GM21381 (cell line): ENCODE data around the gene AIRE.
"Not testable (repeated sequence)": the region's sequence is repeated elsewhere in the genome, so short reads cannot be mapped to it uniquely, and the experiment has no call there.

ENCODE experiments used
- ATAC-seq: cut with Tn5 transposase; IDR thresholded peaks from one replicate; pipeline ENCODE4 v1.9.1; 2021; ENCODE audit warnings: mild to moderate bottlenecking, moderate library complexity; ENCODE audit not compliant: unreplicated experiment

Gene AIRE

DNA sequence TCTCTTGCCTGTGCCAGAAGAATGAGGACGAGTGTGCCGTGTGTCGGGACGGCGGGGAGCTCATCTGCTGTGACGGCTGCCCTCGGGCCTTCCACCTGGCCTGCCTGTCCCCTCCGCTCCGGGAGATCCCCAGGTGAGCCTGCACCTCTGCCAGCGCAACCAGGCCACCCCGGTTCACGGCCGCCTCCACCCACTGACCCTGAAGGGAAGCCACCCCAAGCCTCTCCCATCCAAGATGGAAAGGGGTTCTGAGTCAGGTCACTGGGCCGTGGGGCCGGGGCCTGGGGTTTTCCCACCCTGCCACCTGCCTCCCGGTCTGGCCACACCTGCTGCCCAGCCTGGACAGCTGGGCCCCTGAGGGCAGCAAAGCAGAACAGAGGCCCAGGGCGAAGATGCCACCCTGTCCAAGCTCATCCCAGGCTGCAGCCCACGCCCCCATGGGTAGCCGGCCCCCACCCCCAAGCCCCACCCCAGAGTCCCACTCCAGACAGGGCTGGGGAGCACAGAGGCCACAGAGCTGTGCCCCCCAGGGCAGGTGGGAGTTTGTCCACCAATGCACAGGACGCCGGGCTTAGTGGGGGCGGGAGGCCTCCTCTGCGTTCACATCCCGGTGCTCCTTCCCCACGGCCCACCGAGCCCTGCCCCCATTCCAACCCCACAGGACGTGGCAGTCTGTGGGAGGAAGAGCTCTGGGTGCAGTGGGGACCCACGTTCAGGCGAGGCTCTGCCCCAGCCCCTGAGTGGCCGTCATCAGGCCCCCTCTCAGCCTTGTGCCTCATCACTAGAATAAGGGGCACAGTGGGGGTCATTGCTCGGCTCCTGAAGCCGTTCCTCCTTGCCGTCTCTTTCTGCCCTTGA is 5.6 kb downstream of the AIRE start:
- no peak for ATAC-seq

DNA sequence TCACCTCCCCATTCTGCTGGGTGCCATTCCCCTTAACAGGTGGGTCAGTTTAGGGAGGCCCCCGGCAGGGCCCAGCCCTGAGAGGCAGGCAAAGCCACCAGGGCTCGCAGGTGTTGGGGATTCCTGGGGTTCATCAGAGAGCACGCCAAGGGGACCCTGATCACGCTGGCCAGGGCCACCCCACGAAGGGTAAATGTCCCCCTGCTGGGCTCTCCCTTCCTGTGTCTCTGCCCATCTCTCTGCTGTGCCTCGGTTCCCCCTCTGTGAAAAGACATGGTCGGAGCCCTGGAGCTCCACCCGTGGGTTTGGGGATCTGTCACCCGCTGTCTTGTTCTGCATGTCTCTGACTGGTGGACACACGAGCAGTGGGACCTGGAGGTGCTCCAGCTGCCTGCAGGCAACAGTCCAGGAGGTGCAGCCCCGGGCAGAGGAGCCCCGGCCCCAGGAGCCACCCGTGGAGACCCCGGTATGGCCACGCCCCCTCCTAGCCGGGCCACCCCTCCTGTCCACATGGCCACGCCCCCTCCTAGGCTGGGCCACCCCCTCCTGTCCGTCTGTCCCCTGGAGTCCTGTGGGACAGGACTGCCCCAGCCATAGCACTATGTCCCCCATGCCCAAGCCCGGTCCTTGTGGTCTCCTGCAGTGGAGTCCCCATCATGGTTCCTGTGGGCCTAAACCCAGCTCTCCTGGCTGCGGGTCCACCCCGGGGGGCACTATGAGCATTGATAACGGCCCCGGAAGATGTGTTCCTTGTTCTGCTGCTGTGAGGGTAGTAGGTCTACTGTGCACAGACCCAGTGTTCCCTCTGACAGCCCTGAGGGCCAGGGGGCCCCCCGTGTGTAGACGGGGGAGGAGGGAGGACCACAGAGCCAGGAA is 6.5 kb downstream of the AIRE start:
- no peak for ATAC-seq

DNA sequence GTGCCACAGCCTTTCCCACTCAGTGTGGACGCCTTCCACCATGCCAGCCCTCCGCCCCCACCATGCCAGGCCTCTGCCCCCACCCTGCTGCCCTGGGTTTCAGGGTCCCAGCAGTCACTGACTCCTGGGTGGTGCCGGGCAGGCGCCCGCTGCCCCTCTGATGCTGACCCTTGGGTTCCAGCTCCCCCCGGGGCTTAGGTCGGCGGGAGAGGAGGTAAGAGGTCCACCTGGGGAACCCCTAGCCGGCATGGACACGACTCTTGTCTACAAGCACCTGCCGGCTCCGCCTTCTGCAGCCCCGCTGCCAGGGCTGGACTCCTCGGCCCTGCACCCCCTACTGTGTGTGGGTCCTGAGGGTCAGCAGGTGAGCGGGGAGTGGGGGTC is 7.1 kb downstream of the AIRE start:
- no peak for ATAC-seq

DNA sequence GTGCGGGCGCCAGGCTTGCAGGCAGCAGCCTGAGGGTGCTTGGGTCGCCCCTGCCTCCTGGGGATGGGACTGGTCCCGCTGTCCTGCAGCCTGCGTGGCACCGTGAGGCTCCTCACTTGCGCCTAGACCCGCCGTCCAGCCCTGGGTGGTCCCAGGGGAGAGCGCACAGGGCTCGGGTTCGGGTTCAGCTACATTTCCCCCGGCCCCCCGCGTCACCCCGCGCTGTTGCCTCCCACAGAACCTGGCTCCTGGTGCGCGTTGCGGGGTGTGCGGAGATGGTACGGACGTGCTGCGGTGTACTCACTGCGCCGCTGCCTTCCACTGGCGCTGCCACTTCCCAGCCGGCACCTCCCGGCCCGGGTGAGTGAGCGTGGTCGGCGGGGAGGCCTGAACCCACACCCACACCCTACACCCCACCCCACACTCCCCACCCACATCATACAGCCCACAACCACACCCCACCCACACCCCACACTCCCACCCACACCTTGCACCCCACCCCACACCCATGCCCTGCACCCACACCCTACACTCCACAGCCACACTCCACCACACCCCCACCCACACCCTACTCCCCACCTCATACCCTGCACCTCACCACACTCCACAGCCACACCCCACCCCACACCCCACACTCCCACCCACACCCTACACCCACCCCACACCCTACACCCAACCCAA is 8.0 kb downstream of the AIRE start:
- ATAC-seq, result no peak

DNA sequence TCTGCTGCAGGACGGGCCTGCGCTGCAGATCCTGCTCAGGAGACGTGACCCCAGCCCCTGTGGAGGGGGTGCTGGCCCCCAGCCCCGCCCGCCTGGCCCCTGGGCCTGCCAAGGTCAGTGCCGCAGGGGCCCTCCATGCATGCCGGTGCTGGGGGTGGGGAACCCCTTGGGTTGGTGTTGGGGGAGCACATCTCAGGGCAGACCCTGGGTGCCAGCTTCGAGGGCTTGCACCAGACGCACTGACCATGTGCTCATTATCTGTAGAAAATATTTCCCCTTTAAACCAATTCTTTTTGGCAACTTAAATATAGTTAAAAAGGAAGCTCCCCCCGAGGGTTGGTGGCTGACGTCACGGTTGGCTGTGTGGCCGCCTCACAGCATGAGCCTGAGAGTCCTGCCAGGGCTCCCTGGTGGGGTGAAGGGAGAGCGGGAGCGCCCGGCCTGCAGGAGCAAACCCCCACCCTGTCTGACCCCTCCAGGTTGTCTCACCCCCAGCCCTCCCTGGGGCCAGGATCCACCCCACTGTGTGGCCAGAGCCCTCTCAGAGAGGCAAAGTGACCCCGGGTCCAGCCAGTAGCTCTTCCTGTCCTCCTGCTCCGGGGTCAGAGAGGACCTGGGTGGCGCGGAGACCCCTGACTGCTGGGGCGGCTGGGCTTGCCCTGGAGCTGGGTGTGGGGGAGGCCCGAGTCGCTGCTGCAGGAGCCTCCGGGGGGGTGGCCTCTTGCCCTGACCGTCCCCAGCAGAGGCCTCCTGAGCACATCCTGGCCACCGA is 8.9 kb downstream of the AIRE start:
- ATAC-seq, result no peak

DNA sequence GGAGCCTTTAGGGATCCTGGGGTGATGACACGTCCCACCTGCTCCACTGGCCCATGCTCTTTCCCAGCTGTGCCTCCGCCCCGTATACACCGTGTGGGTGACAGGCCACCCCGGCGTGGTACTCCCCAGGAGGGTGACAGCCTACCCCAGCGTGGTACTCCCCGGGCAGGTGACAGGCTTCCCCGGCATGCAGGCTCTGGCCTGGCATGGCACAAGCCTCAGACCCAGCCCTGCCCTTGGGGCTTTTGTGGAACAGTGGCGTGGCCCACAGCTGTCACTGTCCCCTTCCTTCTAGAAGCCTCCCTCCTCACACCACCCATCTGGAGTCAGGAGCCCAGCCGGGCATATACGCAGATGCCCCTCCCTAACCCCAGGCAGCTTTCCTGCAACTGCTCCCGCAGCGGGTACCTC is 9.5 kb downstream of the AIRE start:
- no peak for ATAC-seq

DNA sequence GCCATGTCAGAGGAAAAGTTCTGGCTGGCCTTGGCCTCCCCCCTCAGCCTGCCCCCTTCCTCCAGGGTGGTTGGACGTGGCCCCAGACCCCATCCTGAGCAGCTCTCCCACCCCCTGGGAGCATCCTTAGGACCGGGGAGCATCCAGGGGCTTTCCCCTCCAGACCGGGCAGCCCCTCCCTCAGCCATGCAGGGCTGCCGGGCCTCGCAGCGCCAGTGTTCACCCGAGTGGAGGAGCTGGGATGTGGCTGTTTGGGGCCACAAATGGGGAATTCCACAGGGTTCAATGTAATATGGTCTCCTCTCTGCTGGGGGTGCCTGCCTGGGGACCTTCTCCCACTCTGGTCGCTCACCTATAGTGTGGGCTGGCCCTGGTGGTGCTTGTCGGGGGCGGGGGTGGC is 10.0 kb downstream of the AIRE start:
- no peak for ATAC-seq

DNA sequence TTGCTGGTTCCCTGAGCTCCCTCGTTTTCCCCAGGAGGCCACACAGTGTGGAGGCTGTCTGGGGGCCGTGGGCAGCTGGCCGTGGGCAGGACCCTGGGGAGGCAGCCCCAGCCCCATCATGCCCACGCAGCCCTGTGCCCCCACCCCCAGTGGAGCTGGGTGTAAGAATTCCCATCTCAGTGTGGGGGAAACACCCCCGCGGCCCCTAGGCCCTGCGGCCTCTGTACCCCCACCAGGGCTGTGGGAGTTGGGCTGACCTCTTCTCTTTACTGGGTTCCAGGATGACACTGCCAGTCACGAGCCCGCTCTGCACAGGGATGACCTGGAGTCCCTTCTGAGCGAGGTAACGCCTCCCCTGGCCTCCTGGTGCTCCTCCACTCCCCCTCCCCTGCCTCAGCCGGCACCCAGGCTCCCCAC is 10.4 kb downstream of the AIRE start:
- no peak for ATAC-seq

DNA sequence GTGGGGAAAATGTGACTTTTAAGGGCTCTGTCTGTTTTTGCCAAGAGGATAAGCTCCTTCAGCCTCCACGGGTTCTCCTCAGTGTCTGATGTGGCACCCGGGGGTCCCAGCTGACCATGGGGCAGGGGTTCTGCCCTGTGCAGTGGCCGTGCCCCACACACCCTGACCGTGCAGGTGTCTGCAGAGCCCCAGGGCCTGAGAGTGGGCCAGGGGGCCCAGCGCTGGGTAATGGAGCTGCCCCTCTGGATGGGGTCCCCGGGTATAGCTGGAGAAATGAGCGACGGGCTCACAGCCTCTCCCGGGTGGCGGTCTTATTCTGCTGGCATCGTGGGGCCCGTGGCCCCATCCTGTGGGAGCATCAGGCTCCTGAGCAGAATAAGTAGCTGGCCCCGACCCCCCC is 11.2 kb downstream of the AIRE start:
- no peak for ATAC-seq

DNA sequence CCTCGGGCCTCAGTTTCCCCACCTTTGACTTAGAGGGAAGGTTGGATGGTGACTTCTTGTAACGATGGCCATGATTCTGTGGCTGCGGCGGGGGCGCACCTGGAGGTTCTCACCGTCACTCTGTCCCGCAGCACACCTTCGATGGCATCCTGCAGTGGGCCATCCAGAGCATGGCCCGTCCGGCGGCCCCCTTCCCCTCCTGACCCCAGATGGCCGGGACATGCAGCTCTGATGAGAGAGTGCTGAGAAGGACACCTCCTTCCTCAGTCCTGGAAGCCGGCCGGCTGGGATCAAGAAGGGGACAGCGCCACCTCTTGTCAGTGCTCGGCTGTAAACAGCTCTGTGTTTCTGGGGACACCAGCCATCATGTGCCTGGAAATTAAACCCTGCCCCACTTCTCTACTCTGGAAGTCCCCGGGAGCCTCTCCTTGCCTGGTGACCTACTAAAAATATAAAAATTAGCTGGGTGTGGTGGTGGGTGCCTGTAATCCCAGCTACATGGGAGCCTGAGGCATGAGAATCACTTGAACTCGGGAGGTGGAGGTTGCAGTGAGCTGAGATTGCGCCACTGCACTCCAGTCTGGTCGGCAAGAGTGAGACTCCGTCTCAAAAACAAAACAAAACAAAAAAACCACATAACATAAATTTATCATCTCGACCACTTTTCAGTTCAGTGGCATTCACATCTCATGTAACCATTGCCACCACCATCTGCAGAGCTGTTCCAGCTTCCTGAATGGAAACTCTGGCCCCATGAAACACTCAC is 12.0 kb downstream of the AIRE start:
- ATAC-seq, result no peak

DNA sequence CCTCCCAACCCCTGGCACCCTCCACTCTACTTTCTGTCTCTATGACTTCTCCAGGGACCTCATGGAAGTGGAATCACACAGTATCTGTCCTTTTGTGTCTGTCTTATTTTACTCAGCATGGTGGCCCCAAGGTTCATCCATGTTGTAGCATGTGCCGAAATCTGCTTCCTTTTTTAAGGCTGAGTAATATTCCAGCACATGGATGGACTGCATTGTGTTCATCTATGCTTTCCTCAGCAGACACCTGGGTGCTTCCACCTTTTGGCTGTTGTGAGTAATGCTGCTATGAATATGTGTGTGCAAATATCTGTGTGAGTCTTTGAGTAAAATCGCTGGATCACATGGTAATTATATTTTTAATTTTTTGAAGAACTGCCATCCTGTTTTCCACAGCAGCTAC is 12.6 kb downstream of the AIRE start:
- no peak for ATAC-seq

DNA sequence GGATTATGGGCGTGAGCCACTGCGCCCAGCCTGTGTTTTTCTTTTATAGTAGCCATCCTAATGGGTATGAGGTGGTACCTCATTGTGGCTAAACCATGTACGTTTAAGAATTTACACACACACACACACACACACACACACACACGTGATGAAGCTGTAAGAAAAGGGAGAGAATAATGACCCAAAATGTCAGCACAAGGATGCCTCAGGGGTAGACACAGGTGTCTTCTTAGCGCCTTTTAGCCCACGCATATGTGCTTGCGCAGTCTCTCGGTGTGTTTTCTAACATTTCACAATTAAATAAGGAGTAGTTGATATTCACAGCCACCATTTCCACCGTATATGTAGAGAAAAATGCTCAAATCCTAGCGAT is 13.4 kb downstream of the AIRE start:
- no peak for ATAC-seq

DNA sequence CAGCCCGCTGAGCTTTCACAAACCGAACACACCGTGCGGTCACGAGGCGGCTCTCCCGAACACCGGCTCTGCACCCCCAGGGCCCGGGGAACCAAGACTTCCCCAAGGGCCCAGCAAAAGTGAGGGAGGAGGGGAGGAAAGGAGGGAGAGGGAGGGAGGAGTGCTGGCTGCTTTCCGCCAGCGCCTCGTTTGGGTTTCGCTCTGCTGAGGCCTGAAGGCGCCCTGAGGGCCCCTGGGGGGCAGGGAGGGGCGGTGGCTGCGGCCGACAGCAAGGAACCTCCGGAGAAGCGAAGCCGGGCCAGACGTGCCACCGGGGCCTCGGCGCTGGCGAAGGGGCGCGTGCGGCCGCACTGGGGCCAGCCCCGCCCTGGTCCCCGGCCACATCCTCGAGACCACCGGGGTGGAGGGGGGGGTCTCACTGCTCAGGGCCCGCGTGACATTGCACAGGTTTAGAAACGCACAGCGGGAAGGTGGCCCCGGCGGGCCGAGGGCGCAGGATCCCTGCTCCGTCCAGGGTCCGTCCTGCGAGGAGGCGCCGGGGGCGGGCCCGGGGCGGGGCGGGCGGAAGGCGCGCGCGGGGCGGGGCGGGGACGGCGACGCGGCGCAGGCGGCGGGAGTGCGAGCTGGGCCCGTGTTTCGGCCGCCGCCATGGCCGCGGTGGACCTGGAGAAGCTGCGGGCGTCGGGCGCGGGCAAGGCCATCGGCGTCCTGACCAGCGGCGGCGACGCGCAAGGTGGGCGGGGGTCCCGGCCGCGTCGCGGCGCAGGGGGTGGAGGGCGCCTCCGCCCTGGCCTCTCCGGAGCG is 14.0 kb downstream of the AIRE start, which contains the start of gene PFKL:
PFKL (plus strand) TSS at position 596 of the 804 bp plus-strand sequence; CDS start at position 649, 53 bp downstream.
- peak; percentile 57 for ATAC-seq

DNA sequence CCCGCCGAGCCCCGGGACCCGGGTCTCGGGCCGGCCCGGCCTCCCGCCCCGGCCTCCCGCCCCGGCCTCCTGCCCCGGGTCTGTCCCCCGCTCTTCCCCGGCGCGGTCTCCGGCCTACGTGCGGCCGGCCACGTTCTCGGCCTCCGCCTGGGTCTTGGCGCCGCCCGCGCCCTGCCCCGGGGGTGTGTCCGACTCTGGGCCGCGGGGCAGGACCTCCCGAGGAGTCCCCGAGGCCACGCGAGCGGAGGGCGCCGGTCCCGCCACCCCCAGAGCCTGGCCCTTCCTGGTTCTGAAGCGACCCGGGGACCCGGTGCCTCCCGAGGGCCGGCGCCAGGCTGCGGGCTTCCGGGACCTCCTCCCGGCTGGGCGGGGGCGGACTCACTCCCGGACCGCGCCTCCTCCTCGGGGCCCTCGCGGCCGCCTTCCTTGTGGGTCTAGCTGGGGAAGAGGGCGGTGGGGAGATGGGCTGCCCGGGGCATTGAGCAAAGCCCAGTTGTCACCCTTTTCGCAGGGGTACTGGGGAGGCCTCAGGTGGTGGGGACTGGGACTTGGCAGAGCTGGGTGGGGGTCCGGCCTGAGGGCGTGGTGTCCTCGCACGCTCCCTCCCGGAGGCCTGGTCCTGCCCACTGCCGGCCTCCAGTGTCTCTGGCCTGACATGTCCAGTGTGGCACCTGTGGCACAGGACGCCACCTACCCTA is 14.7 kb downstream of the AIRE start:
- peak; percentile 29 for ATAC-seq

DNA sequence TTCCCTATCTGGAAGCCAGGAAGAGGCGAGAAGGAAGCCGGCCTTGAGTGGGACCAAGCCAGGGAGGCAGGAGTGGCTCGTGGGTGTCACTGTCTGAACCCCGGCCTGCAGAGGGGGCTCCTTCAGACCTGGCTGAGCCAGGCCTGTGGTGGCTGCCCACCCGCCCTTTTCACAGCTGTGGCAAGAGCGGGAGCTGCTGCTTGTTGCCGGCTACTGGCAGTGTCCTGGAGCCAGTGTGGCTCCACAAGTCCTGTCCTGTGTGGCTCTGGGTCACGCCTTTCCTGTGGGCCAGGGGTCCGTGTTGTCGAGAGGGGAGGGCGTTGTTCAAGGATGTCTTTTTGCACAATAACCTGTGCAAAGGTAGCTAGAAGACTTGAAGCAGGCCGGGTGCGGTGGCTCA is 15.5 kb downstream of the AIRE start:
- no peak for ATAC-seq

DNA sequence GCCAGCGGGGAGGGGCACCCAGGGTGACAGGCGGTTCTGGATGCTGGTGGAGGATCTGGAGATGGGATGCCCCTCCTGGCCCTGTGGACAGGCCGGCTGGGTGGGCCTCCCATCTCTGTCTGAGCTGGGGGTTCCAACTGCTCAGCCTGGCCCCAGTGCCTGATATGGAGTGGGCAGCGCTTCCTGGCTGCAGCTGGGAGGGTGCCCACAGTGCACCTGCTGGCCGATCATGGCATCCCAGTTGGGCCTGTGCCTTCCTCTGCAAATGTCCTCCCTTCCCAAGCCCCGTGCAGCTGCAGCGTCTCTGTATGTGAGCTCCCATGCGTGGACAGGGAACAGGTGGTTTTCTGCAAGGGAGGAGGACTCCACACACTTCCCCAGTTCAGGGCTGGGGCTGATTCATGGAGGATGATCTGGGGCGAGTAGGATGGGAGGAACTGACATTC is 16.3 kb downstream of the AIRE start:
- ATAC-seq, result no peak

DNA sequence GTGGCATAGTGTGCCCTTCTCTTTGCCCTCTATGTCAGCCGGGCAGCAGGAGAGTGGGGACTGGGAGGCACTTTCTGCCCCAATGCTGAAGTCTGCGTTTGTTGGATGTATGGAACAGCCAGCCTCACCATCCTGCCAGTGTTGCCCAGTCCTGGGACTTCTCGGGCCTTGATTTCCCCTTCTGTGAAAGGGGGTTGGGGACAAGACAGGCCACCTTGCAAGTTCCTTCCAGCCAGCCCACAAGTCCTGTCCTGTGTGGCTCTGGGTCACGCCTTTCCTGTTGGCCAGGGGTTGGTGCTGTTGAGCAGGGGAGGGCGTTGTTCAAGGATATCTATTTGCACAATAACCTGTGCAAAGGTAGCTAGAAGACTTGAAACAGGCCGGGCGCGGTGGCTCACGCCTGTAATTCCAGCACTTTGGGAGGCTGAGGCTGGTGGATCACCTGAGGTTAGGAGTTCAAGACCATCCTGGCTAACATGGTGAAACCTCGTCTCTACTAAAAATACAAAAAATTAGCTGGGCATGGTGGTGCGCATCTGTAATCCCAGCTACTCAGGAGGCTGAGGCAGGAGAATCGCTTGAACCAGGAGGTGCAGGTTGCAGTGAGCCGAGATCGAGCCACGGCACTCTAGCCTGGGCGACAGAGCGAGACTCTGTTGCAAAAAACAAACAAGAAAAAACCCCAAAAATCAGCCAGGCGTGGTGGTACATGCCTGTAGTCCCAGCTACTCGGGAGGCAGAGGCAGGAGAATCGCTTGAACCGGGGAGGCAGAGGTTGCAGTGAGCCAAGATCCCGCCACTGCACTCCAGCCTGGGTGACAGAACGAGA is 17.1 kb downstream of the AIRE start:
- not testable (repeated sequence) for ATAC-seq
